Measurements from ENCODE around the gene ARHGAP25. TPM values are rescaled to one million over a fixed set of nuclear protein-coding genes. Genes with fewer than 3 reads are reported as not detected.

ARHGAP25 gene
- total and polyA plus RNA-seq, 11 donors, result 2.6 to 27.9 (median 4.8) TPM

DNA sequence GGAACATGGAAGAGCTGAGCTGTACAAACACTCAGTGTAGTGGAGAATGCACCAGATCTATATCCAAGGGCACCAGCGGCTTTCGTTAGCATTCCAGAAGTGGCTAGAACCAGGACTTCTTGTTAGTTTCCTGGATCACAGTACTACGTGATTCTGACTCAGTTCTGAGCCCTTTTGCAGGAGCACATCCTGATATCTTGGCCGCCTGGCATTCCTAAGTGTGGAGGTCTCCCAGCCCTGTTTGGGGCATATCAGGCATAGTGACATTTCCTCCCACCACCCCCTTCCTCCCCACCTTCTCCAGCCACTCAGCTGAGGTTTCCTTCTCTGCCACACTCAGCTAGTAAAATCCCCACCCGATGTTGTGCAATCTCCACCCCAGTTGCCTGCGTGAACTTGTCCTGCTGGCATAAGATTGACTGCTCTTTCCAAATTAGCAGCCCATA lies 73.2 kb downstream of the ARHGAP25 start:
- Histone ChIP-seq H3K4me3 (no peak overlapping the region), H3K27ac (peak overlapping the region in 1 of 12 donors; percentile 7), H3K9me3 (no peaks in the 10 kb centered on the region), H3K36me3 (peaks cover 0 to 89% (median 48%) of the 10 kb centered on the region in 9 donors), H3K27me3 (no peaks in the 10 kb centered on the region), H3K4me1 (peaks cover 0 to 65% (median 3%) of the 10 kb centered on the region in 12 donors)
- DNase-seq (peak in 1 of 5 donors; percentile 43), ATAC-seq (peak in 1 of 4 donors; percentile 56)
- 80 to 88% (median 83%) methylated on average over 6 of the region's 6 CpGs for WGBS, 4 donors
- TF ChIP-seq, protein P1, sequence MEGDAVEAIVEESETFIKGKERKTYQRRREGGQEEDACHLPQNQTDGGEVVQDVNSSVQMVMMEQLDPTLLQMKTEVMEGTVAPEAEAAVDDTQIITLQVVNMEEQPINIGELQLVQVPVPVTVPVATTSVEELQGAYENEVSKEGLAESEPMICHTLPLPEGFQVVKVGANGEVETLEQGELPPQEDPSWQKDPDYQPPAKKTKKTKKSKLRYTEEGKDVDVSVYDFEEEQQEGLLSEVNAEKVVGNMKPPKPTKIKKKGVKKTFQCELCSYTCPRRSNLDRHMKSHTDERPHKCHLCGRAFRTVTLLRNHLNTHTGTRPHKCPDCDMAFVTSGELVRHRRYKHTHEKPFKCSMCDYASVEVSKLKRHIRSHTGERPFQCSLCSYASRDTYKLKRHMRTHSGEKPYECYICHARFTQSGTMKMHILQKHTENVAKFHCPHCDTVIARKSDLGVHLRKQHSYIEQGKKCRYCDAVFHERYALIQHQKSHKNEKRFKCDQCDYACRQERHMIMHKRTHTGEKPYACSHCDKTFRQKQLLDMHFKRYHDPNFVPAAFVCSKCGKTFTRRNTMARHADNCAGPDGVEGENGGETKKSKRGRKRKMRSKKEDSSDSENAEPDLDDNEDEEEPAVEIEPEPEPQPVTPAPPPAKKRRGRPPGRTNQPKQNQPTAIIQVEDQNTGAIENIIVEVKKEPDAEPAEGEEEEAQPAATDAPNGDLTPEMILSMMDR (IDR thresholded peaks at IDR 0.05), result no peak
- TF ChIP-seq POLR2A (IDR thresholded peaks at IDR 0.05), result no peak
- intact Hi-C loops (cut with DNase I), result no loop called here

DNA sequence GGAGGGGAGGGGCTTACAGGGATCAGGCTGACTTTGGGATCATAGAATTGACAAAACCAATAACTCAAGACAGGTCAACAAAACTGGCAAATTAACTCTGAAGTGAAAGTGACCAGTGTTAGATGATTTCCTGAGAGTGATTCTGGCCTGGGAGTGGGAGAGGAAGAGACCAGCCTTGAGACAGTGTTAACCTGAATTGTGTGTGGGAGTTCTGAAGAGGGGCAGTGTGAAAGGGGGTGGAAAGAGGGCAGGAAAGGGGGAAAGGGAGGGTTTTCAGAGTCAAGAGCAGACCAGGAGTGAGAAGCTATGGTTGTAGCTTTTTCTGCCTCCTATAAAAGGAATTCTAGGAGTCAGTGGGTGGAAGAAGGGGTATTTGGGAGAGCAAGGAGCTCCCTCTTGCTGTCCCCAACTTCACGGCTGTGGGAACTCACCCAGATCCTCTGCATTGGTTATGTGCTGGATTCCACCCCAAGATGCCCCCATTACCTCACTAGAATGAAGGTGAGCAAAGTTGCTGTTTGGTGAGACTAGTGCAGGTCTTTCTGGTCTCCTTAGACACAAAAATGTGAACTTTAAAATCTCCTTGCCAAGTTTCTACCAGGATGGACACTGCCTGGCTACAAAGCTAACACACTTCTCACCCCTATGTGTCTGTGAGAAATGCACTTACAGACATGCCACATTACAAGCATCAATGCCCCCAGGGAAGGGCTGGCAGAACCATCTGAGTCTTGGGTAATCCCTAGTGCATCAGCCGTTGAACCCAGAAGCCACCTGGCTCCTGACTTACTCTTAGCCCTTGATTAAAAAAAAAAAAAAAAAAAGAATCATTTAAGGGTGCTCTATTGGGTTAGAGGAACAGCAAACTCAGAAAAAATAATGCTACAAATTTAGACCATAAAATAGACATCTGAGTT lies 75.0 kb downstream of the ARHGAP25 start:
- H3K9me3 ChIP-seq, result no peaks in the 10 kb centered on the region
- TF ChIP-seq POLR2A (IDR thresholded peaks at IDR 0.05), result no peak
- TF ChIP-seq, protein P1 (IDR thresholded peaks at IDR 0.05), result no peak
- no peak overlapping the region for H3K4me3 ChIP-seq
- WGBS, 4 donors, result 88 to 98% (median 90%) methylated on average over 2 of the region's 2 CpGs
- H3K4me1 ChIP-seq, result peaks cover 0 to 65% (median 3%) of the 10 kb centered on the region in 12 donors
- intact Hi-C loops (cut with DNase I), result no loop called here
- no peaks in the 10 kb centered on the region for H3K27me3 ChIP-seq
- no peak overlapping the region for H3K27ac ChIP-seq
- DNase-seq (no peak), ATAC-seq (no peak)
- peaks cover 0 to 90% (median 51%) of the 10 kb centered on the region in 9 donors for H3K36me3 ChIP-seq

DNA sequence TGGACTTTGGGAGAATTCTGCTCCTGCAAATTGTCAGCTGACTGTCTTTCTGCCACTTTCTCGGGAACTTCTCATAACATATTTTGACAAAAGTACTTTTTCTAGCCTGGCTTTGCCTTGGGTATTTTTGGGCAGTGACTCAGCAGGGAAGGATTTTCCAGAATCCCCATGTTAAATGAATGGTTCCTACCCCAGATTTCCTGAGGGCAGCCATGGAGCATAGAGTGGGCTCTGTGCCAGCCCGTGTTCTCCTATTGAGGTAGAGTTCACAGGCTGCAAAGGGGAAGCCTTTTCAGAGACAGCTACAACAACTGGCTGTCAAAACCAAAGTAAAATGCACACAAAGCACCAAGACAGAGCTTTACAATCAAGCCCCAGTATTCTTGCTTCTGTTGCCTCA lies 76.8 kb downstream of the ARHGAP25 start:
- TF ChIP-seq POLR2A (IDR thresholded peaks at IDR 0.05), result no peak
- TF ChIP-seq, protein P1 (IDR thresholded peaks at IDR 0.05), result no peak
- Histone ChIP-seq H3K27me3 (no peaks in the 10 kb centered on the region), H3K4me3 (no peak overlapping the region), H3K4me1 (peaks cover 0 to 53% (median 3%) of the 10 kb centered on the region in 12 donors), H3K36me3 (peaks cover 0 to 90% (median 60%) of the 10 kb centered on the region in 9 donors), H3K9me3 (no peaks in the 10 kb centered on the region), H3K27ac (peak overlapping the region in 5 of 12 donors; percentile 24 to 52 (median 39))
- ATAC-seq, result peak in 2 of 4 donors; percentile 50 to 53
- intact Hi-C loops (cut with DNase I), result no loop called here
- DNase-seq, result peak; percentile 40 to 69 (median 53)
- 55 to 70% (median 65%) methylated on average over 2 of the region's 2 CpGs for WGBS, 4 donors

DNA sequence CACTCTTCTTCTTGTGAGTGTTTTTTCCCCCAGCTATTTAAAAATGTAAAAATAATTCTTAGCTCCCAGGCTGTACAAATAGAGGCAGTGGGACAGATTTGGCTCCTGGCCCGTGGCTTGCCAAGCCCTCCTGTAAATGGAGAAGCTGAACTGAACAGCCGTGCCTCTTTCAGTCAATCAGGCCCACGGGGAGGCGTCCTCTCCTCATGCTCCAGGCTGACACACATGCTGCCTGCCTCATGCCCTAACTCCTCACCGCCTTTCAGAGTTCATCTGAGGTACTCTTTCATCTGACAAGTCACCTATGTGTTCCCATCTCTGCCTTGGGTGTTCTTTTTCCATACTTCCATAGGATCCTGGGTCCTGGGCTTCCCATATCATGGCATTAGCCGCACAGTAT lies 77.6 kb downstream of the ARHGAP25 start:
- H3K4me1 ChIP-seq, result peaks cover 0 to 45% (median 3%) of the 10 kb centered on the region in 12 donors
- H3K27ac ChIP-seq, result no peak overlapping the region
- no peak for TF ChIP-seq POLR2A (IDR thresholded peaks at IDR 0.05)
- TF ChIP-seq, protein P1 (IDR thresholded peaks at IDR 0.05), result no peak
- H3K9me3 ChIP-seq, result no peaks in the 10 kb centered on the region
- intact Hi-C loops (cut with DNase I), result no loop called here
- H3K36me3 ChIP-seq, result peaks cover 0 to 90% (median 61%) of the 10 kb centered on the region in 9 donors
- ATAC-seq (no peak), DNase-seq (no peak)
- H3K27me3 ChIP-seq, result no peaks in the 10 kb centered on the region
- H3K4me3 ChIP-seq, result no peak overlapping the region
- 68 to 87% (median 81%) methylated on average over 6 of the region's 6 CpGs for WGBS, 4 donors

All from heart left ventricle (tissue), 16 donors.